Dermis blood vessel endothelial cell (primary cell): ENCODE data around the gene METAP2. TPM values are rescaled to one million over a fixed set of nuclear protein-coding genes. Genes with fewer than 3 reads are reported as not detected.

ENCODE experiments used
- DNase-seq: peaks from one replicate; pipeline ENCODE4 v3.0.0; 2010
- total RNA-seq: library from RNA; depleted of rRNA; stranded (reverse); fragments of >200 nt; gene quantifications from 2 replicates; pipeline ENCODE4 v1.2.3, GENCODE V29; 2014

The METAP2 gene
- total RNA-seq, 1 donor from 2014 or later = 74.0 TPM

GRCh38 chr12:95551913-95552516, 78.1 kb downstream of the METAP2 start:
- no peak for DNase-seq

- DNase-seq = no peak
Measured at GRCh38 chr12:95553197-95553943, 79.4 kb downstream of the METAP2 start.

GRCh38 chr12:95554532-95555071, 80.7 kb downstream of the METAP2 start:
- DNase-seq = no peak

DNA sequence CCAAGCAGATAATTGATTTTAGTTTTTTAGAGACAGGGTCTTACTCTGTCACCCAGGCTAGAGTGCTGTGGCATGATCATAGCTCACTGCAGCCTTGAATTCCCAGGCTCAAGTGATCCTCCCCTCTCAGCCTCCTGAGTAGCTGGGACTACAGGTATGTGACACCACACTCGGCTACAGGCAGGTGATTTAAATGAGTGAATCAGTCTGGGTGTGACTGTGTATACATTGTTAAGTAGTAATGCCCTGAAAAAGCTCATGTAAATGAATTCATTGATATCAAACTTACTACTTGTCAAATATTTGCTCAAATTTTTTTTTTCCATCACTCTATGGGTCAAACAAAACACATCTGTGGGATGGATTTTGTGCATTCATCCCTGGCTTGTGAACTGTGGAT, 83.7 kb downstream of the METAP2 start:
- DNase-seq = no peak

Other genes with a start within 250 kb of the METAP2 start
- 3.4 and 5.4 TPM in 2 replicates for gene USP44, start 77.3 kb downstream of the METAP2 start, total RNA-seq